ENCODE data around the gene TTC28. TPM values are rescaled to one million over a fixed set of nuclear protein-coding genes. Genes with fewer than 3 reads are reported as not detected.

TTC28 gene
- total and polyA plus RNA-seq, 2 donors (not counting 3 experiments of a cell fraction or from before 2014, with no cell fraction given): 16.5 to 51.1 TPM

GRCh38 chr22:28241656-28242290 is 437.9 kb downstream of the TTC28 start:
- POLR2A ChIA-PET: no interaction called here
- Histone ChIP-seq H3K4me2 (ENCODE audit: insufficient read depth, low read length) (no peak overlapping the region), H3K4me3 (replicated peaks in 1 of 3; ENCODE audit: insufficient read depth in 1 of 3, low read depth in 1 of 3, low read length in 3 of 3) (no peak overlapping the region), H3K27ac (ENCODE audit: insufficient read depth, low read depth, low read length) (no peak overlapping the region), H3K27me3 (ENCODE audit: control insufficient read depth in 2 of 2, insufficient read depth in 2 of 2, low read length in 2 of 2) (no peaks in the 10 kb centered on the region), H3K4me1 (ENCODE audit: control insufficient read depth, extremely low read depth, insufficient read depth, low read length) (no peaks in the 10 kb centered on the region), H2AFZ (ENCODE audit: low read depth, low read length) (no peak overlapping the region), H4K20me1 (replicated peaks; ENCODE audit: control insufficient read depth, extremely low read depth, insufficient read depth, low read length) (peaks cover 5% of the 10 kb centered on the region), H3K36me3 (ENCODE audit: control insufficient read depth in 2 of 2, extremely low read depth in 1 of 2, insufficient read depth in 2 of 2, low read length in 2 of 2) (no peaks in the 10 kb centered on the region), H3K9ac (replicated peaks; ENCODE audit: extremely low read depth, insufficient read depth, low read length) (no peak overlapping the region), H3K9me1 (replicated peaks; ENCODE audit: control insufficient read depth, extremely low read depth, insufficient read depth, low read length) (no peaks in the 10 kb centered on the region), H3K79me2 (ENCODE audit: control insufficient read depth, insufficient read depth, low read length) (no peaks in the 10 kb centered on the region), H3K9me3 (replicated peaks; ENCODE audit: control insufficient read depth, insufficient read depth, low read length) (no peaks in the 10 kb centered on the region)
- FAIRE-seq (no peak), DNase-seq (ENCODE audit: low read depth, low spot score) (no peak)
- no TSS peak for BruUV-seq (replicated peaks)
- TF ChIP-seq MYC (IDR thresholded peaks at IDR 0.05; ENCODE audit: low read depth, low read length) (no peak), FOS (IDR thresholded peaks at IDR 0.05; ENCODE audit: borderline replicate concordance, insufficient read depth, low read length) (no peak), CTCF (IDR thresholded peaks at IDR 0.05; ENCODE audit: extremely low read depth in 1 of 2, insufficient read depth in 1 of 2, low read depth in 1 of 2, low read length in 2 of 2) (no peak), JUN (IDR thresholded peaks at IDR 0.05; ENCODE audit: borderline replicate concordance, insufficient read depth, insufficient read length, low read depth) (no peak), GATA2 (IDR thresholded peaks at IDR 0.05; ENCODE audit: insufficient read depth, insufficient read length, low read depth, low read length) (no peak), MAX (IDR thresholded peaks at IDR 0.05; ENCODE audit: insufficient read depth, insufficient read length) (no peak), EZH2 (IDR thresholded peaks at IDR 0.05; ENCODE audit: borderline replicate concordance, low read depth, low read length, severe bottlenecking) (no peak), POLR2A (IDR thresholded peaks at IDR 0.05; ENCODE audit: low read depth, low read length) (no peak), POLR2AphosphoS5 (IDR thresholded peaks at IDR 0.05; ENCODE audit: insufficient read depth, low read depth, low read length) (no peak)
- intact Hi-C loops (cut with micrococcal nuclease): no loop called here
- CTCF ChIA-PET: interaction anchor here (1.6 kb wide), 1 partner anchor 10 kb away, joined by 4 read pairs; no protein-coding TSS in a partner anchor
- dilution Hi-C loops (cut with MboI; ENCODE audit: extremely low pct_ligation_motif_present, low sequenced_read_pairs): no loop called here

All from endothelial cell of umbilical vein (primary cell).